GM18907 (cell line): ENCODE data around the gene MTG2.

ENCODE experiments used
- ATAC-seq: cut with Tn5 transposase; IDR thresholded peaks from one replicate; pipeline ENCODE4 v1.9.1; 2021; ENCODE audit warnings: mild to moderate bottlenecking, moderate library complexity; ENCODE audit not compliant: unreplicated experiment

Gene MTG2

GRCh38 chr20:62203378-62204030, 20.7 kb downstream of the MTG2 start:
- no peak for ATAC-seq

- ATAC-seq: no peak
Measured at GRCh38 chr20:62205618-62206387, 23.0 kb downstream of the MTG2 start.

GRCh38 chr20:62206388-62206775, 23.6 kb downstream of the MTG2 start:
- no peak for ATAC-seq

GRCh38 chr20:62208061-62208794, 25.4 kb downstream of the MTG2 start:
- ATAC-seq: no peak

- no peak for ATAC-seq
Measured at GRCh38 chr20:62208795-62209755, 26.2 kb downstream of the MTG2 start.

GRCh38 chr20:62209850-62210495, 27.1 kb downstream of the MTG2 start:
- ATAC-seq: no peak

GRCh38 chr20:62210496-62210855, 27.6 kb downstream of the MTG2 start:
- ATAC-seq: no peak

- ATAC-seq: no peak
Measured at GRCh38 chr20:62211216-62211615, 28.4 kb downstream of the MTG2 start.

- ATAC-seq: no peak
Measured at GRCh38 chr20:62211769-62212288, 29.0 kb downstream of the MTG2 start.

GRCh38 chr20:62212299-62212698, 29.5 kb downstream of the MTG2 start:
- ATAC-seq: no peak

- no peak for ATAC-seq
Measured at GRCh38 chr20:62214067-62214466, 31.2 kb downstream of the MTG2 start.

GRCh38 chr20:62215020-62215990, 32.5 kb downstream of the MTG2 start:
- ATAC-seq: no peak

- ATAC-seq: no peak
Measured at GRCh38 chr20:62215991-62216635, 33.3 kb downstream of the MTG2 start.

GRCh38 chr20:62216636-62217566, 34.1 kb downstream of the MTG2 start:
- ATAC-seq: no peak

- ATAC-seq: no peak
Measured at GRCh38 chr20:62217913-62218773, 35.3 kb downstream of the MTG2 start.
